ENCODE results near the gene ELMO1. TPM values are rescaled to one million over a fixed set of nuclear protein-coding genes. Genes with fewer than 3 reads are reported as not detected.

Gene ELMO1
- polyA plus RNA-seq, 1 donor (not counting 4 experiments of a cell fraction or from before 2014, with no cell fraction given): not detected

- dilution Hi-C loops (cut with MboI; ENCODE audit: extremely low pct_ligation_motif_present, low sequenced_read_pairs): no loop called here
- Histone ChIP-seq H3K36me3 (ENCODE audit: control insufficient read depth in 2 of 2, extremely low read depth in 1 of 2, insufficient read depth in 2 of 2, low read length in 2 of 2) (no peaks in the 10 kb centered on the region), H3K79me2 (ENCODE audit: control insufficient read depth, insufficient read depth, low read length) (no peaks in the 10 kb centered on the region), H3K27ac (ENCODE audit: control insufficient read depth, insufficient read depth, low read length) (no peak overlapping the region), H2AFZ (ENCODE audit: control insufficient read depth, low read length) (no peak overlapping the region), H4K20me1 (ENCODE audit: control insufficient read depth, extremely low read depth, insufficient read depth, low read length) (no peaks in the 10 kb centered on the region), H3K4me1 (ENCODE audit: control insufficient read depth, extremely low read depth, insufficient read depth, low read length) (no peaks in the 10 kb centered on the region), H3K9me3 (ENCODE audit: control insufficient read depth, low read depth, low read length) (no peaks in the 10 kb centered on the region), H3K4me2 (ENCODE audit: control insufficient read depth, extremely low read depth, insufficient read depth, low read depth, low read length) (no peak overlapping the region), H3K27me3 (ENCODE audit: control insufficient read depth, extremely low read depth, insufficient read depth, low read length) (no peaks in the 10 kb centered on the region), H3K9ac (ENCODE audit: control insufficient read depth, extremely low read depth, insufficient read depth, low read length) (no peak overlapping the region), H3K9me1 (ENCODE audit: control insufficient read depth, extremely low read depth, insufficient read depth, low read length) (no peaks in the 10 kb centered on the region), H3K4me3 (ENCODE audit: control insufficient read depth in 2 of 3, extremely low read depth in 1 of 3, insufficient read depth in 2 of 3, low read depth in 1 of 3, low read length in 3 of 3) (no peak overlapping the region)
- DNase-seq (ENCODE audit: low read depth, low spot score) (no peak), FAIRE-seq (no peak)
- no peak for TF ChIP-seq CTCF (optimal IDR thresholded peaks at IDR 0.05 in 1 of 3, IDR thresholded peaks at IDR 0.05 in 1 of 3, conservative IDR thresholded peaks at IDR 0.05 in 1 of 3; ENCODE audit: extremely low read depth in 1 of 3, insufficient read depth in 2 of 3, low read length in 3 of 3)
- no peak for TF ChIP-seq EZH2 (IDR thresholded peaks at IDR 0.05; ENCODE audit: low read length)
Observed at GRCh38 chr7:36838616-36839225, 609.9 kb downstream of the ELMO1 start.

GRCh38 chr7:36831049-36831448 is 617.6 kb downstream of the ELMO1 start:
- no peaks in the 10 kb centered on the region for H3K36me3 ChIP-seq (ENCODE audit: control insufficient read depth in 2 of 2, extremely low read depth in 1 of 2, insufficient read depth in 2 of 2, low read length in 2 of 2)
- no peak overlapping the region for H3K4me2 ChIP-seq (ENCODE audit: control insufficient read depth, extremely low read depth, insufficient read depth, low read depth, low read length)
- H3K9me3 ChIP-seq (ENCODE audit: control insufficient read depth, low read depth, low read length): peaks cover 3% of the 10 kb centered on the region
- no peaks in the 10 kb centered on the region for H3K27me3 ChIP-seq (ENCODE audit: control insufficient read depth, extremely low read depth, insufficient read depth, low read length)
- no peak overlapping the region for H2AFZ ChIP-seq (ENCODE audit: control insufficient read depth, low read length)
- dilution Hi-C loops (cut with MboI; ENCODE audit: extremely low pct_ligation_motif_present, low sequenced_read_pairs): no loop called here
- DNase-seq (ENCODE audit: low read depth, low spot score) (no peak), FAIRE-seq (no peak)
- no peaks in the 10 kb centered on the region for H3K9me1 ChIP-seq (ENCODE audit: control insufficient read depth, extremely low read depth, insufficient read depth, low read length)
- H3K79me2 ChIP-seq (ENCODE audit: control insufficient read depth, insufficient read depth, low read length): no peaks in the 10 kb centered on the region
- H3K4me1 ChIP-seq (ENCODE audit: control insufficient read depth, extremely low read depth, insufficient read depth, low read length): no peaks in the 10 kb centered on the region
- no peak overlapping the region for H3K4me3 ChIP-seq (ENCODE audit: control insufficient read depth in 2 of 3, extremely low read depth in 1 of 3, insufficient read depth in 2 of 3, low read depth in 1 of 3, low read length in 3 of 3)
- H3K27ac ChIP-seq (ENCODE audit: control insufficient read depth, insufficient read depth, low read length): no peak overlapping the region
- TF ChIP-seq CTCF (optimal IDR thresholded peaks at IDR 0.05 in 1 of 3, IDR thresholded peaks at IDR 0.05 in 1 of 3, conservative IDR thresholded peaks at IDR 0.05 in 1 of 3; ENCODE audit: extremely low read depth in 1 of 3, insufficient read depth in 2 of 3, low read length in 3 of 3) (no peak), EZH2 (IDR thresholded peaks at IDR 0.05; ENCODE audit: low read length) (no peak)
- no peak overlapping the region for H3K9ac ChIP-seq (ENCODE audit: control insufficient read depth, extremely low read depth, insufficient read depth, low read length)
- no peaks in the 10 kb centered on the region for H4K20me1 ChIP-seq (ENCODE audit: control insufficient read depth, extremely low read depth, insufficient read depth, low read length)

All from keratinocyte (primary cell).